HEK293T (cell line): ENCODE measurements around the gene LAYN.

Experiments used
- CTCF ChIA-PET: fragments of 350-600 bp; formaldehyde crosslinking; extraction: SDS; loops from one replicate; lab custom pipeline; 2021; ENCODE audit warnings: antibody characterized with exemption, inconsistent platforms; lab: Yijun Ruan, JAX
- POLR2A ChIA-PET: fragments of 350-600 bp; formaldehyde crosslinking; extraction: SDS; loops from one replicate; lab custom pipeline; 2020; ENCODE audit warnings: antibody characterized with exemption, inconsistent platforms; lab: Yijun Ruan, JAX
- DNase-seq: peaks from one replicate; pipeline ENCODE4 v3.0.0; 2012; ENCODE audit warnings: mixed read lengths; ENCODE audit errors: extremely low spot score
- ARNT ChIP-seq: fragments of 450-650 bp; IDR thresholded peaks from 2 replicates; pipeline ENCODE4 v1.6.1; 2017; ENCODE audit warnings: mild to moderate bottlenecking
- BHLHE40 ChIP-seq: fragments of 450-650 bp; IDR thresholded peaks from 2 replicates; pipeline ENCODE4 v1.6.1; 2016; ENCODE audit warnings: mild to moderate bottlenecking, moderate library complexity, borderline replicate concordance
- CTBP1 ChIP-seq: fragments of 450-650 bp; IDR thresholded peaks from 2 replicates; pipeline ENCODE4 v1.6.1; 2016; ENCODE audit warnings: borderline replicate concordance
- ELF4 ChIP-seq: fragments of 450-650 bp; IDR thresholded peaks from 2 replicates; pipeline ENCODE4 v1.6.1; 2017; ENCODE audit warnings: antibody characterized with exemption
- FOXA1 ChIP-seq: fragments of 450-650 bp; IDR thresholded peaks from 2 replicates; pipeline ENCODE4 v1.6.1; 2016; ENCODE audit warnings: mild to moderate bottlenecking
- FOXK2 ChIP-seq: fragments of 450-650 bp; IDR thresholded peaks from 2 replicates; pipeline ENCODE4 v1.6.1; 2016; ENCODE audit warnings: mild to moderate bottlenecking
- FOXM1 ChIP-seq: fragments of 450-650 bp; IDR thresholded peaks from 2 replicates; pipeline ENCODE4 v1.6.1; 2017; ENCODE audit warnings: mild to moderate bottlenecking, borderline replicate concordance
- HDGF ChIP-seq: fragments of 450-650 bp; IDR thresholded peaks from 2 replicates; pipeline ENCODE4 v1.6.1; 2017; ENCODE audit warnings: antibody characterized with exemption, borderline replicate concordance
- L3MBTL2 ChIP-seq: fragments of 450-650 bp; conservative IDR thresholded peaks from 2 replicates; pipeline ENCODE4 v1.6.1; 2016; ENCODE audit warnings: mild to moderate bottlenecking
- LEF1 ChIP-seq: fragments of 450-650 bp; IDR thresholded peaks from 2 replicates; pipeline ENCODE4 v1.6.1; 2017; ENCODE audit warnings: mild to moderate bottlenecking, borderline replicate concordance
- NFRKB ChIP-seq: fragments of 450-650 bp; IDR thresholded peaks from 2 replicates; pipeline ENCODE4 v1.6.1; 2016; ENCODE audit warnings: mild to moderate bottlenecking, moderate library complexity
- PKNOX1 ChIP-seq: fragments of 450-650 bp; IDR thresholded peaks from 2 replicates; pipeline ENCODE4 v1.6.1; 2016
- SP1 ChIP-seq: fragments of 450-650 bp; IDR thresholded peaks from 2 replicates; pipeline ENCODE4 v1.6.1; 2017
- SUZ12 ChIP-seq: fragments of 450-650 bp; IDR thresholded peaks from 2 replicates; pipeline ENCODE4 v1.6.1; 2016; ENCODE audit warnings: mild to moderate bottlenecking
- TARDBP ChIP-seq: fragments of 450-650 bp; IDR thresholded peaks from 2 replicates; pipeline ENCODE4 v1.6.1; 2016
- ZNF384 ChIP-seq: fragments of 450-650 bp; IDR thresholded peaks from 2 replicates; pipeline ENCODE4 v1.6.1; 2016

Gene LAYN

GRCh38 chr11:111527279-111527678, 13.2 kb upstream of the LAYN start:
- ChIA-PET CTCF (no interaction called here), POLR2A (no interaction called here)
- TF ChIP-seq ELF4, result no peak
- no peak for TF ChIP-seq PKNOX1
- no peak for TF ChIP-seq TARDBP
- no peak for TF ChIP-seq CTBP1
- no peak for TF ChIP-seq L3MBTL2
- no peak for TF ChIP-seq NFRKB
- no peak for TF ChIP-seq BHLHE40
- TF ChIP-seq FOXM1, result no peak
- DNase-seq, result no peak

GRCh38 chr11:111528557-111528956, 12.0 kb upstream of the LAYN start:
- ChIA-PET CTCF (no interaction called here), POLR2A (no interaction called here)
- TF ChIP-seq PKNOX1 (no peak), TARDBP (no peak), SUZ12 (no peak), CTBP1 (no peak), HDGF (no peak), LEF1 (no peak), NFRKB (no peak), L3MBTL2 (no peak), ZNF384 (no peak), SP1 (no peak), FOXA1 (no peak), ELF4 (no peak), FOXM1 (no peak), BHLHE40 (no peak), ARNT (no peak), FOXK2 (no peak)
- DNase-seq, result no peak

GRCh38 chr11:111530091-111530490, 10.4 kb upstream of the LAYN start:
- no peak for TF ChIP-seq NFRKB
- ChIA-PET CTCF (no interaction called here), POLR2A (no interaction called here)
- no peak for DNase-seq

- DNase-seq, result no peak
- POLR2A ChIA-PET, result interaction anchor here (0.6 kb wide), 1 partner anchor 9 kb away, joined by 3 read pairs; no protein-coding TSS in a partner anchor
- CTCF ChIA-PET, result no interaction called here
- TF ChIP-seq ELF4, result no peak
- TF ChIP-seq BHLHE40, result no peak
- TF ChIP-seq FOXK2, result no peak
- TF ChIP-seq ARNT, result no peak
- no peak for TF ChIP-seq LEF1
- TF ChIP-seq SP1, result no peak
- TF ChIP-seq L3MBTL2, result no peak
- TF ChIP-seq PKNOX1, result no peak
- TF ChIP-seq SUZ12, result no peak
- no peak for TF ChIP-seq HDGF
- TF ChIP-seq FOXM1, result no peak
- no peak for TF ChIP-seq CTBP1
- TF ChIP-seq FOXA1, result no peak
Observed at GRCh38 chr11:111531136-111531535, 9.4 kb upstream of the LAYN start.

GRCh38 chr11:111531687-111532364, 8.7 kb upstream of the LAYN start:
- CTCF ChIA-PET, result no interaction called here
- TF ChIP-seq ELF4 (no peak), CTBP1 (no peak), FOXK2 (no peak), SUZ12 (no peak), HDGF (no peak), NFRKB (no peak), SP1 (no peak), TARDBP (no peak), ARNT (no peak), FOXM1 (no peak), BHLHE40 (no peak), LEF1 (no peak), L3MBTL2 (no peak), ZNF384 (no peak)
- POLR2A ChIA-PET, result interaction anchor here (0.6 kb wide), 1 partner anchor 9 kb away, joined by 3 read pairs; no protein-coding TSS in a partner anchor
- DNase-seq, result no peak

- ChIA-PET POLR2A (no interaction called here), CTCF (no interaction called here)
- no peak for TF ChIP-seq SP1
- TF ChIP-seq PKNOX1, result no peak
- TF ChIP-seq SUZ12, result no peak
- TF ChIP-seq TARDBP, result no peak
- DNase-seq, result no peak
Observed at GRCh38 chr11:111532365-111532709, 8.2 kb upstream of the LAYN start.
